ENCODE results near the gene LRRC59. TPM values are rescaled to one million over a fixed set of nuclear protein-coding genes. Genes with fewer than 3 reads are reported as not detected.

LRRC59 gene
- polyA plus RNA-seq, 1 donor (not counting 4 experiments of a cell fraction or from before 2014, with no cell fraction given) = 152 TPM

- H3K9me3 ChIP-seq (ENCODE audit: control insufficient read depth, low read depth, low read length) = no peaks in the 10 kb centered on the region
- H3K9ac ChIP-seq (ENCODE audit: control insufficient read depth, extremely low read depth, insufficient read depth, low read length) = no peak overlapping the region
- FAIRE-seq = no peak
- TF ChIP-seq CTCF (optimal IDR thresholded peaks at IDR 0.05 in 1 of 3, IDR thresholded peaks at IDR 0.05 in 1 of 3, conservative IDR thresholded peaks at IDR 0.05 in 1 of 3; ENCODE audit: extremely low read depth in 1 of 3, insufficient read depth in 2 of 3, low read length in 3 of 3) (no peak), EZH2 (IDR thresholded peaks at IDR 0.05; ENCODE audit: low read length) (no peak)
- H3K79me2 ChIP-seq (ENCODE audit: control insufficient read depth, insufficient read depth, low read length) = no peaks in the 10 kb centered on the region
- H3K36me3 ChIP-seq (ENCODE audit: control insufficient read depth in 2 of 2, extremely low read depth in 1 of 2, insufficient read depth in 2 of 2, low read length in 2 of 2) = peaks cover 25 to 31% of the 10 kb centered on the region in 2 experiments
- DNase-seq (ENCODE audit: low read depth, low spot score) = no peak
- no peak overlapping the region for H3K4me2 ChIP-seq (ENCODE audit: control insufficient read depth, extremely low read depth, insufficient read depth, low read depth, low read length)
- H4K20me1 ChIP-seq (ENCODE audit: control insufficient read depth, extremely low read depth, insufficient read depth, low read length) = no peaks in the 10 kb centered on the region
- H3K4me3 ChIP-seq (ENCODE audit: control insufficient read depth in 2 of 3, extremely low read depth in 1 of 3, insufficient read depth in 2 of 3, low read depth in 1 of 3, low read length in 3 of 3) = no peak overlapping the region
- H3K9me1 ChIP-seq (ENCODE audit: control insufficient read depth, extremely low read depth, insufficient read depth, low read length) = no peaks in the 10 kb centered on the region
- no peak overlapping the region for H2AFZ ChIP-seq (ENCODE audit: control insufficient read depth, low read length)
- H3K4me1 ChIP-seq (ENCODE audit: control insufficient read depth, extremely low read depth, insufficient read depth, low read length) = no peaks in the 10 kb centered on the region
- no peak overlapping the region for H3K27ac ChIP-seq (ENCODE audit: control insufficient read depth, insufficient read depth, low read length)
- no peaks in the 10 kb centered on the region for H3K27me3 ChIP-seq (ENCODE audit: control insufficient read depth, extremely low read depth, insufficient read depth, low read length)
- dilution Hi-C loops (cut with MboI; ENCODE audit: extremely low pct_ligation_motif_present, low sequenced_read_pairs) = no loop called here
Observed at GRCh38 chr17:50379351-50380132, 17.8 kb downstream of the LRRC59 start.

- no peak overlapping the region for H3K27ac ChIP-seq (ENCODE audit: control insufficient read depth, insufficient read depth, low read length)
- dilution Hi-C loops (cut with MboI; ENCODE audit: extremely low pct_ligation_motif_present, low sequenced_read_pairs) = no loop called here
- no peak overlapping the region for H3K4me2 ChIP-seq (ENCODE audit: control insufficient read depth, extremely low read depth, insufficient read depth, low read depth, low read length)
- DNase-seq (ENCODE audit: low read depth, low spot score) (no peak), FAIRE-seq (no peak)
- no peaks in the 10 kb centered on the region for H4K20me1 ChIP-seq (ENCODE audit: control insufficient read depth, extremely low read depth, insufficient read depth, low read length)
- H3K4me1 ChIP-seq (ENCODE audit: control insufficient read depth, extremely low read depth, insufficient read depth, low read length) = peaks cover 15% of the 10 kb centered on the region
- H3K9ac ChIP-seq (ENCODE audit: control insufficient read depth, extremely low read depth, insufficient read depth, low read length) = no peak overlapping the region
- no peaks in the 10 kb centered on the region for H3K9me3 ChIP-seq (ENCODE audit: control insufficient read depth, low read depth, low read length)
- no peak for TF ChIP-seq CTCF (optimal IDR thresholded peaks at IDR 0.05 in 1 of 3, IDR thresholded peaks at IDR 0.05 in 1 of 3, conservative IDR thresholded peaks at IDR 0.05 in 1 of 3; ENCODE audit: extremely low read depth in 1 of 3, insufficient read depth in 2 of 3, low read length in 3 of 3)
- no peak for TF ChIP-seq EZH2 (IDR thresholded peaks at IDR 0.05; ENCODE audit: low read length)
- H2AFZ ChIP-seq (ENCODE audit: control insufficient read depth, low read length) = no peak overlapping the region
- H3K4me3 ChIP-seq (ENCODE audit: control insufficient read depth in 2 of 3, extremely low read depth in 1 of 3, insufficient read depth in 2 of 3, low read depth in 1 of 3, low read length in 3 of 3) = no peak overlapping the region
- H3K27me3 ChIP-seq (ENCODE audit: control insufficient read depth, extremely low read depth, insufficient read depth, low read length) = no peaks in the 10 kb centered on the region
- H3K9me1 ChIP-seq (ENCODE audit: control insufficient read depth, extremely low read depth, insufficient read depth, low read length) = no peaks in the 10 kb centered on the region
- H3K79me2 ChIP-seq (ENCODE audit: control insufficient read depth, insufficient read depth, low read length) = peaks cover 16% of the 10 kb centered on the region
- peaks cover 4 to 10% of the 10 kb centered on the region in 2 experiments for H3K36me3 ChIP-seq (ENCODE audit: control insufficient read depth in 2 of 2, extremely low read depth in 1 of 2, insufficient read depth in 2 of 2, low read length in 2 of 2)
Observed at GRCh38 chr17:50375858-50376538, 21.3 kb downstream of the LRRC59 start.
